Smooth muscle cell (in vitro differentiated cells): ENCODE measurements around the gene PLPPR5. TPM values are rescaled to one million over a fixed set of nuclear protein-coding genes. Genes with fewer than 3 reads are reported as not detected.
A peak's percentile ranks its signal among the peaks of the same experiment; 100 is the strongest.

Experiments
- DNase-seq: peaks from one replicate; lab custom pipeline; 2025; ENCODE audit not compliant: unreplicated experiment; lab: John Stamatoyannopoulos, UW
- H2AFZ ChIP-seq: fragments of 200-600 bp; sonication (generic); 2 replicates; pipeline ENCODE4 v1.6.0; 2016; ENCODE audit warnings: antibody characterized with exemption, low read depth, mild to moderate bottlenecking
- H3F3A ChIP-seq: fragments of 200-600 bp; sonication (generic); 2 replicates; pipeline ENCODE4 v1.6.0; 2017; ENCODE audit warnings: antibody characterized with exemption, low read depth
- H3K27ac ChIP-seq: fragments of 200-600 bp; sonication (generic); 2 replicates; pipeline ENCODE4 v1.5.1; 2016; ENCODE audit warnings: low read depth, mild to moderate bottlenecking
- H3K27me3 ChIP-seq: fragments of 200-600 bp; sonication (generic); 2 replicates; pipeline ENCODE4 v1.6.1; 2016; ENCODE audit warnings: low read depth, mild to moderate bottlenecking
- H3K36me3 ChIP-seq: fragments of 200-600 bp; sonication (generic); 2 replicates; pipeline ENCODE4 v1.5.1; 2016; ENCODE audit warnings: low read depth
- H3K4me1 ChIP-seq: fragments of 200-600 bp; sonication (generic); 2 replicates; pipeline ENCODE4 v1.5.1; 2016; ENCODE audit warnings: low read depth
- H3K4me2 ChIP-seq: fragments of 200-600 bp; sonication (generic); 2 replicates; pipeline ENCODE4 v1.6.0; 2016; ENCODE audit warnings: mild to moderate bottlenecking
- H3K4me3 ChIP-seq: fragments of 200-600 bp; sonication (generic); 2 replicates; pipeline ENCODE4 v1.5.1; 2016; ENCODE audit warnings: mild to moderate bottlenecking
- H3K79me2 ChIP-seq: fragments of 200-600 bp; sonication (generic); 2 replicates; pipeline ENCODE4 v1.6.0; 2016; ENCODE audit warnings: low read depth, mild to moderate bottlenecking
- H3K9ac ChIP-seq: fragments of 200-600 bp; sonication (generic); 2 replicates; pipeline ENCODE4 v1.6.0; 2016; ENCODE audit warnings: low read depth
- H3K9me3 ChIP-seq: fragments of 200-600 bp; sonication (generic); replicated peaks from 2 replicates; pipeline ENCODE4 v1.5.1; 2016; ENCODE audit warnings: low read depth
- H4K20me1 ChIP-seq: fragments of 200-600 bp; sonication (generic); 2 replicates; pipeline ENCODE4 v1.6.0; 2016; ENCODE audit warnings: low read depth
- WGBS: methylation state at CpG from one replicate; pipeline ENCODE4 v1.1.7; 2016; ENCODE audit warnings: low lambda C conversion rate; 5-methylcytosine and 5-hydroxymethylcytosine counted together
- polyA plus RNA-seq: library from polyadenylated mRNA; unstranded; fragments of >200 nt; fragmentation: Nextera tagmentation; extraction: Ambion mirVana; gene quantifications from 2 replicates; pipeline ENCODE4 v1.2.1, GENCODE V29; 2016
- total RNA-seq: library from RNA; depleted of rRNA; stranded (reverse); fragments of >200 nt; gene quantifications from 2 replicates; pipeline ENCODE4 v1.2.3, GENCODE V29; 2014
- TF ChIP-seq, protein P1 (sequence below): fragments of 200-600 bp; sonication (generic); IDR thresholded peaks from 2 replicates; pipeline ENCODE4 v1.5.1; 2017; ENCODE audit warnings: borderline replicate concordance, mild to moderate bottlenecking, antibody characterized with exemption; ENCODE audit not compliant: insufficient read depth, poor library complexity, severe bottlenecking

PLPPR5 gene
- total and polyA plus RNA-seq, 2 experiments from 2014 or later, result 0.18 to 0.34 TPM

DNA sequence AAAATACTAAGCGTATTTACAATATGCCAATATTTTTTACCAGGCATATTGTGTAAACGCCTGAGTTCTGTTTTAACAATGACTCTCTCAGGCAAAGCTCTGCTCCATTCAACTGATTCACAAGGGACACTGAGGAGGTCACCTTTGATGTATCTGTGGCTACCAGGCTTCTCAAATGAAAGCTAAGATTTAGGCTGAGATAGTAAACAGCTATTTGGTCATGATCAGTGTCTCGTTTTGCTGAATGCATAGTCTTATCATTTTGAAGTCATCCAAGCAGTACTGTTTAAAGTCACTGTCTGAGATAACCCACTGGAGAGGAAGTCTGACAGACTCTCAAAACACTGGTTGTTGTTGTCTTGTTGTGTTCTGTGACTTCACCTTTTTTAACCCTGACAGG, 13.7 kb upstream of the PLPPR5 start:
- Histone ChIP-seq H2AFZ (peak overlapping the region; percentile 9), H3F3A (peaks cover 4% of the 10 kb centered on the region), H3K9me3 (no peaks in the 10 kb centered on the region), H3K36me3 (no peaks in the 10 kb centered on the region), H4K20me1 (no peaks in the 10 kb centered on the region), H3K27ac (no peak overlapping the region), H3K79me2 (no peaks in the 10 kb centered on the region), H3K27me3 (no peaks in the 10 kb centered on the region), H3K4me1 (peaks cover 4% of the 10 kb centered on the region), H3K9ac (no peak overlapping the region), H3K4me3 (no peak overlapping the region), H3K4me2 (no peak overlapping the region)
- 14% methylated on average over 3 of the region's 3 CpGs for WGBS
- TF ChIP-seq, protein P1, sequence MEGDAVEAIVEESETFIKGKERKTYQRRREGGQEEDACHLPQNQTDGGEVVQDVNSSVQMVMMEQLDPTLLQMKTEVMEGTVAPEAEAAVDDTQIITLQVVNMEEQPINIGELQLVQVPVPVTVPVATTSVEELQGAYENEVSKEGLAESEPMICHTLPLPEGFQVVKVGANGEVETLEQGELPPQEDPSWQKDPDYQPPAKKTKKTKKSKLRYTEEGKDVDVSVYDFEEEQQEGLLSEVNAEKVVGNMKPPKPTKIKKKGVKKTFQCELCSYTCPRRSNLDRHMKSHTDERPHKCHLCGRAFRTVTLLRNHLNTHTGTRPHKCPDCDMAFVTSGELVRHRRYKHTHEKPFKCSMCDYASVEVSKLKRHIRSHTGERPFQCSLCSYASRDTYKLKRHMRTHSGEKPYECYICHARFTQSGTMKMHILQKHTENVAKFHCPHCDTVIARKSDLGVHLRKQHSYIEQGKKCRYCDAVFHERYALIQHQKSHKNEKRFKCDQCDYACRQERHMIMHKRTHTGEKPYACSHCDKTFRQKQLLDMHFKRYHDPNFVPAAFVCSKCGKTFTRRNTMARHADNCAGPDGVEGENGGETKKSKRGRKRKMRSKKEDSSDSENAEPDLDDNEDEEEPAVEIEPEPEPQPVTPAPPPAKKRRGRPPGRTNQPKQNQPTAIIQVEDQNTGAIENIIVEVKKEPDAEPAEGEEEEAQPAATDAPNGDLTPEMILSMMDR, result no peak
- DNase-seq, result no peak

DNA sequence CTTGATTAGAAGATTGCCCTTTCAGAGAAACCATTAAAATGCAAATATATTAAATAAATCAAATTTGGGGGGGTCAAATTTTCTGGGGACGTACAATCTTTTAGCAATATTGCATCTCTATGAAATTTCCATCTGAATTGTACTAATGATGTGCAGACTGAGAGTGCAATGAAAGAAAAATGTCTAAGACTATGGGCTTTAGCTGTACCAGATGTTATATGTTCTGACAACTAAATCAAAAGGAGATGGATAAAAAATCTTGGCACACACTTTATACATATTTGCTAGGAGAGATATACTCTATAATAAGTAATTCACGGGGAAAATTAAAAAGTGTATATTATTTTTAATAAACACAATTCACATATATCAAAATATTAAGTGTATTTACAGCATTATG, 13.0 kb upstream of the PLPPR5 start:
- H3K79me2 ChIP-seq, result no peaks in the 10 kb centered on the region
- TF ChIP-seq, protein P1, result no peak
- no peaks in the 10 kb centered on the region for H3K27me3 ChIP-seq
- no peaks in the 10 kb centered on the region for H3K36me3 ChIP-seq
- H3F3A ChIP-seq, result peaks cover 4% of the 10 kb centered on the region
- H3K4me1 ChIP-seq, result peaks cover 4% of the 10 kb centered on the region
- H3K9me3 ChIP-seq, result no peaks in the 10 kb centered on the region
- H3K4me3 ChIP-seq, result no peak overlapping the region
- H2AFZ ChIP-seq, result no peak overlapping the region
- no peak overlapping the region for H3K9ac ChIP-seq
- no peak for DNase-seq
- WGBS, result 81% methylated on average over 2 of the region's 2 CpGs
- no peaks in the 10 kb centered on the region for H4K20me1 ChIP-seq
- no peak overlapping the region for H3K4me2 ChIP-seq
- no peak overlapping the region for H3K27ac ChIP-seq

DNA sequence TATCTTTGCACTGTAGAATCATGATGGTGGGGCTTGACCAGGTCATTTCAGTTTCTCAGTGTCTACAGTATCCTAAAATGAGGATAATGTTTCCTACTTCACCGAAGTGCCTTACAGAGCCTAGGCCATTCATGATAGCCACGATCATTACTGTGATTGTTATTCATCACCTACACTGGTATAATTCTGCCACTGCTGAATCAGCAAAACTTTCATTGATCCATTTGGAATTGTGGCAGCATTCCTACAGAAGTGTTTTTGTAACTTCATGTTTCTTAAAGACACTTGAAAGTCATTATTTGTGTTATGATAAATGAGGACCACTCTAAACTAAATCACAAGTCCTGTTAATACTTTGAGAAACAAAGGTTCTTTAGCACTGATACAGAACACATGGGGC, 6.0 kb upstream of the PLPPR5 start:
- Histone ChIP-seq H4K20me1 (no peaks in the 10 kb centered on the region), H3K4me1 (no peaks in the 10 kb centered on the region), H3K9me3 (no peaks in the 10 kb centered on the region), H3K27ac (no peak overlapping the region), H3K27me3 (peaks cover 13% of the 10 kb centered on the region), H3K4me2 (no peak overlapping the region), H3K9ac (no peak overlapping the region), H2AFZ (no peak overlapping the region), H3F3A (no peaks in the 10 kb centered on the region), H3K79me2 (no peaks in the 10 kb centered on the region), H3K36me3 (no peaks in the 10 kb centered on the region), H3K4me3 (no peak overlapping the region)
- DNase-seq, result no peak
- TF ChIP-seq, protein P1, result no peak
- 88% methylated on average over 2 of the region's 2 CpGs for WGBS

DNA sequence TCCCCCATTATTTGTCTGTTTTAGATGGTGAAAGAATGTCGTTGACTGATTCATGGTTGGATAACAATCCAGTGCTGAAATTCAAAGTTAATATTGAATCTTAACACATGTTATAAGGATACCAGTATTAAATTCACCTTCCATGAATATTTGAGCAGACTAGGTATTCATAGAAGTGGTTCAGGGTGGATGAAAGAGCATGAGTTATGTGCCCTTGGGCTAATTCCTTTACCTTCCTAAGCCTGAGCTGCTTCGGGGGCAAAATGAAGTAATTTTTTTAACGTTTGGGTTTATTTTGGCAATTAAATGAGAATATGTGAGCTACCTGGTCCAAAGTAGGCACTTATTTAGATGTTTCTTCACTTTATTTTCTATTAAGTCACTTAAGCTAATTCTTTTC, 2.7 kb upstream of the PLPPR5 start:
- H3K79me2 ChIP-seq, result no peaks in the 10 kb centered on the region
- no peaks in the 10 kb centered on the region for H3F3A ChIP-seq
- peaks cover 7% of the 10 kb centered on the region for H3K4me1 ChIP-seq
- peaks cover 32% of the 10 kb centered on the region for H3K27me3 ChIP-seq
- H4K20me1 ChIP-seq, result no peaks in the 10 kb centered on the region
- TF ChIP-seq, protein P1, result no peak
- no peak overlapping the region for H3K9ac ChIP-seq
- no peak overlapping the region for H3K4me2 ChIP-seq
- no peak overlapping the region for H3K27ac ChIP-seq
- H2AFZ ChIP-seq, result no peak overlapping the region
- H3K4me3 ChIP-seq, result no peak overlapping the region
- DNase-seq, result no peak
- H3K36me3 ChIP-seq, result no peaks in the 10 kb centered on the region
- WGBS, result 73% methylated on average over 3 of the region's 3 CpGs
- no peaks in the 10 kb centered on the region for H3K9me3 ChIP-seq
